GM04503 (cell line): ENCODE data around the gene ZBTB37.
"Not testable (repeated sequence)": the region's sequence is repeated elsewhere in the genome, so short reads cannot be mapped to it uniquely, and the experiment has no call there.

Experiments
- DNase-seq: peaks from one replicate; pipeline ENCODE4 v3.0.0-alpha.2; 2012; ENCODE audit warnings: low read depth

ZBTB37 gene

DNA sequence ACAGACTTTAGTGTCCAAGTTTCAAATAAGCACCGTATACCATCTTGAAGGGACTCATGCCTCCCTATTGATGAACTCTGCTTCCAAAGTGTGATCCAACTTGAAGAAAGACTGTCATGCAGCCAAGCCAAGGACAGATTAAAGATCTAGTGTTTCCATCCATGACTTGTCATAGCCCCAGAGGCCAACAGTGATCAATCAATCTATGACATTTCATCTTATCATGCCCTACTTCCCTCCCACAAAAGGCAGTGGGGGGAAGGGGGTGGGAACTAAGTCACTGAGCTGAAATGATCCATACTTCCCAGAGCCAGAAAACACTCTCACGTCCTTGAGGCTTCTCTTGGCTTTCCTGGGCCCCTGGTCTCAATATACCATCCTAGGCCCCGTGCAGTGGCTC, 44.9 kb downstream of the ZBTB37 start:
- no peak for DNase-seq

DNA sequence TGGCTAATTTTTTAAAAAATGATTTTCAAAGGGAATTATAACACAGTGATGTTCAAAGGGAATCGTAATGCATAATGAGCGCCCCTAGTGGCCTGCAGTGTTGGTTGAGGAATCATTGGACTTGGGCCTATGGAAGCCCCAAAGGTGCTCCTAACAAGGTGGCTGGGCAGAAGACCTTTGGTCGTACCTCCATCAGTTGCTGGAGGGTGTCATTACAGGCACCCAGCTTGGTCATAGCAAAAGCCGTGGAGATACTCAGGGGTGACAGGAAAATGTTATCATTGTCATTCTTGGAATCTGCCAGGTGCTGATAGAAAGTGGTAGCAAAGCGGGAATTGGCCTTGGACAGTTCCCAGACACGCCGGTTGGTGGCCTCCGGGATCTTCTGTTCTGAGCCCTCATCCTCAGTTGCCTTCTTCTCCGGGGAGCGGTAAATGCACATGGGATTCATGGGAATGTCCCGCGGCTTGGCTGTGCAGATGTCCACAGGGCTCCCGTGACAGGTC, 46.2 kb downstream of the ZBTB37 start:
- no peak for DNase-seq

DNA sequence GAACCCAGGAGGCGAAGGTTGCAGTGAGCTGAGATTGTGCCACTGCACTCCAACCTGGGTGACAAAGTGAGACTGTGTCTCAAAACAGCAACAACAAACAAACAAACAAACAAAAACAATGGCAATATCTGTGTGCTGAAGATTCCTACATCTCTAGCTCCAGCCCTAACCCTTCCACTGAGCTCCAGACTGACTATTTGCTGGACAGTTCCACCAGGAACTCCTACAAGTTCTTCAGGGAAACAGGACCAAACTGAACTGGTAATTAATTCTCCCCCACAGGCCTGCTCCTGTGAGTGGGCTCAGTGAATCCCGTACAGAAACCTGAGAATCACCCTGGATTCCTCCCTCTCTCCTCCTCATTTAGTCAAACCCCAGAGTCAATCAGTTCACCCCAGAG, 47.4 kb downstream of the ZBTB37 start:
- no peak for DNase-seq

DNA sequence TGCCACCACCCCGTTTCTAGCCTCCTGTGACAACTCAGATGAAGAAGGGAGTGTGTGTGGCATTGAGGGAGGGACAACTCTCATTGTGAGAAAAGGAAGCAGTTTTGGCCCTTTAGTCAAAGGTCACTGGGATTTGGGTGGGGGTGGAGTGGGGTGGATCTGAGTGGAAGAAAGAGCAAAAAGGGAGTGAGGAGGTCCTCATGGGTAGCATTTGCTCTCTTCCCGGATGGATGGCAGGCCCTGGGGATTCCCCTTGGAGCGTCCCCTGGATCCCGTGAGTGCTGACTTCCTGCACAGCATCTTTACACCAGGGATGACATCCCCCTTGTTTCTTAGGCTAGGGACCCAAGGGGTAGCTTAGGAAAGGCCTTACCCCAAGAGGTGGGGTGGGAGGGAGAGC, 48.5 kb downstream of the ZBTB37 start:
- no peak for DNase-seq

DNA sequence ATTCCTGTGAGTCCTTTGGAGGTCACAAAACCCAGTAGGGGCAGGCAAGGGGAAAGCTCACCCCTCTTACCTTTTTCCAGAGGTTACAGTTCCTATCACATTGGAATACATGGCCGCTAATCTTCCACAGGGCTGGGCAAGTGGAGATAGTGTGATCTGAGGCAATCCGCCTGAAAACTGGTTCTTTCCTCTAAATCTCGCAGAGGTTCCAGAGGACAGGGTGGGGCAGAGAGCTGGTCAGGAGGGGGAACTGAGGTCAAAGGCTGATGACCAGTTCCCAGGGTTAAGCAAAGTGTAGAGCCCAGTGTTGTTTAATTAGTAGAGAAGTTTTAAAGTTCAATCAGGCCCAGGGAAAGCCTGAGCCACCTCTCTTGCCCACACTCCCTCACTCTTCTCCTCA, 49.0 kb downstream of the ZBTB37 start, which contains the start of gene SERPINC1:
TSS of gene SERPINC1 (minus strand) at position 179 of the 400 bp plus-strand sequence. CDS start at position 111, 68 bp downstream.
- DNase-seq: no peak

DNA sequence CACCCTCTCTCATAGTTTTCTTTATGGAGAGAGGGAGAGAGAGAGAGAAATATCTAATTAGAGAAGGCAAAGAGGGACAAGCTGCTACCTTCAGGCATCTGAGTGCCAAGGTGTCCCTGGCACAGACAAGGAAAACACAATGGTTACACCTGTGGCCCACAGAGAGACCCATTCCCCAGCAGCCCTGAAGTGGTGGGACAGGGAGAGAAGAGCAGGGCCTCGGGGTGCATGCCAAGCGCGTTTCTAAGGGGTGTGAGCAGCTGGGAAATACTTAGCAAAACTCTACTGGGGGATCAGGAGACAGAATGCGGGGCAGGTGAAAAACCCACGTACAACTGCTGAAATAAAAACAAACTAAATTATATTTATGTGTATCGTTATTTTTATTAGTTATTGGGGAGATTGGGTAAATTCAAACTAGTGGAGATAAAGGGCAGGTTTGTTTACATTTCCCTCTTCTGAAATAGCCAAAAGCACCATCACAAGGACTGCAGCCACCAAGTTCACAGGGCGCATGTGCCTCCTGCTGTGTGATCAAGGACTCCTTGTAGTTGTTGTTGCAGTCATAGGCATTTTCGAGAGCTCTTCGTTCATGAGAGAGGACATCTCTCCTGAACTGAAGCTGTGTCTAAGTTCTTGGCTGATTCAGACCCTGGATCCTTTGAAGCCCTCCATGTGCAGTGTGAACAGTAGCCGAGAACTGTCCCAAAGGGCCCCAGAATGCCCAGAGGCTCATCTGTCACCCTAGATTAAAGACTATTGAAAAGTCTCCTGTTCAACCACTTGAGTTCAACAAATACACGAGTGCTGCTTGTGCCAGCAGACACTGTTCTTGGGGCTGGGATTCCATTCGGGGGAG, 49.7 kb downstream of the ZBTB37 start:
- DNase-seq: no peak

DNA sequence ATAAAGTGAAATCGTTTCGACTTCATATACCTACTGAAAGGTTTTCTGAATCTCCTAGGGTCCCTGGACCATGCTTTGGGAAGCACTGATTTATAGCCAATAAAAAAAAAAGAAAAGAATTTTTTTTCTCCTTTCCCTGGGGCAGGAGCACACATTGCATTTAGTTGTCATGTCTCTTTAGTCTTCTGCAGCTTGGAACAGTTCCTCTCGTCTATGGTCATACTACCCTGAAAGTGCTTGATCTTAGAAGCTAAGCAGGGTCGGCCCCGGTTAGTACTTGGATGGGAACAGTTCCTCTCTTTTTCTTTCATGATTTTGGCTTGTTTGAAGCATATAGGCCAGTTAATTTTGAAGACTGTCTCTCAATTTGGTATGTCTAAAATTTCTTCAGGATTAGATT, 52.7 kb downstream of the ZBTB37 start:
- DNase-seq: no peak

DNA sequence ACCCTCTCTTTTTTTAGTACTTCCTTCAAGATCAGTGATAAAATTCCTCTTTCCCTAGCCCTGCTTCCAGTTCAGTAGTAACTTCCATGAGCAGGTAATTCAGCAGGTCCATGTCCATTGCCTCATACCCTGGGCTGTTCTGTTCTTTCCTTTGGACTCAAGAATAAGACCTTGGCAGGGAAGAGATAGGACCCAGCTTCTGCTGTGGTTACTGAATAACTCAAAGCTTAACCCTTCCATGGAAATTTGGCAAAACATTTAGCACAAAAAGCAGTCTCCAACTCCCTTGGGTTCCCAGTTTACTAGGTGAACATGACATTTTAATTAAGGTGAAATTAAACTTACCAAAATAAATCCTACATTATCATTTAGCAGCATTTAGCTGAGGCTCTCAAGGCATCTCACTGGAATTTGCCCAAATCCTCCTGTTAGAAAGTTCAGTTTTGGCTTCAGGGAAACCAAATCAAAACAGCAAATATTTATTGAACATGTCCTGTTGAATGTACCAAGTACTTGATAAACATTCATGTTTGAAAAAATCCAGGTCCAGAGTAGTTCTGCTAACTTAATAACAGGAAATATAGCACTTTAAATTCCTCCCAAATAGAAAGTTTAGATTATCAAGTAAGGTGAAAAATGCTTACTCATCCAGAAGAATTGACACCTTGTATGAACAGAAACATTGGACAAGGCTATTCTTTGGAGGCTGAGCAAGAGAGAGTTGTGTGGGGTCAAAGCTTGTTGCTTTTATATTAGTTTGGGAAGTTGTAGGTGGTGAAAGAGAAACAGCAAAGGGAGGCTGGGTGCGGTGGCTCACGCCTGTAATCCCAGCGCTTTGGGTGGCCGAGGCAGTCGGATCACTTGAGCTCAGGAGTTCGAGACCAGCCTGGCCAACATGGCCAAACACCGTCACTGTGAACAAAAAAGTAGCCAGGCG, 57.4 kb downstream of the ZBTB37 start:
- DNase-seq: no peak

DNA sequence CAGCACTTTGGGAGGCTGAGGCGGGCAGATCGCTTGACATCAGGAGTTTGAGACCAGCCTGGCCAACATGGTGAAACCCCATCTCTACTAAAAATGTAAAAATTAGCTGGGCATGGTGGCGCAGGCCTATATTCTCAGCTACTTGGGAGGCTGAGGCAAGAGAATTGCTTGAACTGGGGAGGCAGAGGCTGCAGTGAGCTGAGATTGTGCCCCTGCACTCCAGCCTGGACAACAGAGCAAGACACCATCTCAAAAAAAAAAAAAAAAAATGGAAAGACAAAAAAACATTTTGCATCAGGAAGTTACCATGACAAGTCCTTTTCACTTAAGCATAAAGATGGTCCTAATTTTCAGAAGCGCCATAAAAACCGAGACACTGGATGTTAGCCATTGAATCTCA, 62.4 kb downstream of the ZBTB37 start:
- DNase-seq: not testable (repeated sequence)

DNA sequence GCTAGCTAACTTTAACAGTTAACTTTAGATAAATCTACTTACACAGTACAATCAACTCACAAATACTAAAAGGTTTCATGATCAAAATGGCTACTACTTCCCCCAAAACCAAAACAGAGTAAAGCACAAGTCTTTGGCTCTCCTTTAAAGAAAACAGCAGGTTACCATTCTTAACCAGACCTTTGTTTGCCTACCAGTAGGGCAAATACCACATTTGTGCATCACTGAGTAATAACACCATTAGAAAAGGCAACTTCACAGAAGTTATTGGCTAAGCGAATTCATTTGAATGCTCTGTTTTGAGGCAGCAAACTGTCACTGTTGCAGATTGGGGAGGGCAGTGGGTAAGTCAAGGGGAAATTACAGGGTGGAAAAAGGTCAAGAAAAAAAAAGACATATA, 66.3 kb downstream of the ZBTB37 start:
- no peak for DNase-seq

DNA sequence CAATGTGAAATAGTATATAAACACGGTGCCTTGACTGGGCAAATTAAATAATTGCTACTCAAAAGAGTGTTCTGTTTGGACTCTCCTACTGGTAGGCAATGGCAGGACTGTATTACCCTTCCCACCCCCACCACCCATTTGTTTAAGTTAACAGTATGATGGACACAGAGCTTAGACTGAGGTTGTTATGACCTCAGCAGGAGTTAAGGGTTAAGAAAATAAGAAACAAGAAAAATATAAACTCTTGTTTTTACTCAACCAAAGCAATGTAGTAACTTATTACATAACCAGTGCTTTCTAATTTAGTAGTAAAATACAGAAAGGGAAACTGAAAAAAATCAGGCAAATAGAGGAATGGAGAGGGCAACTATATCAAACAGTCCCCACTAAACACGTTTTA, 68.9 kb downstream of the ZBTB37 start:
- no peak for DNase-seq

DNA sequence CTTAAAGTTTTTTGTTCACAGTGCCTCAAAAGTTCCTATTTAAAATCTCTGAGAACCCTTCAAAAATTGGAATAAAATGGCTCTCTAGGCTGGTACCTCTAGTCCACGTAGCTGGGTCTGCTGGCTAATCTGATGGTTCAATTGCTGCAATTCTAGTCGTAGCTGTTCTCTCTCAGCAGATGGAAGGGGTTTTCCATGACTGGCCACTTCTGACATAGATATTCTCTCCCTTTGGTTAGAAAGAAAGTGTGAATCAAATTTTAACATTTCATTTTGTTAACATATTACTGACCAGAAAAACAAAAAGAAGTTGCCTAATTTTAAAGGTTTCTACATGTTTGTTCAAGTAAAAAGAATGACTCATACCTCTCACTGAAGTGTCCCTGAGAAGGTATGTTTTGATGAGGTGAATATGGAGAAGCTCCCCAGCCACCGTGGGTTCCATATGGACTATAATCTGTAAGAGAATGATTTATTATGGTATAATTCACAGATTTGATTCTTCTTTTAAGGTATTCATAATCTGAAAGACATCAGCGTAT, 78.3 kb downstream of the ZBTB37 start:
- DNase-seq: no peak

DNA sequence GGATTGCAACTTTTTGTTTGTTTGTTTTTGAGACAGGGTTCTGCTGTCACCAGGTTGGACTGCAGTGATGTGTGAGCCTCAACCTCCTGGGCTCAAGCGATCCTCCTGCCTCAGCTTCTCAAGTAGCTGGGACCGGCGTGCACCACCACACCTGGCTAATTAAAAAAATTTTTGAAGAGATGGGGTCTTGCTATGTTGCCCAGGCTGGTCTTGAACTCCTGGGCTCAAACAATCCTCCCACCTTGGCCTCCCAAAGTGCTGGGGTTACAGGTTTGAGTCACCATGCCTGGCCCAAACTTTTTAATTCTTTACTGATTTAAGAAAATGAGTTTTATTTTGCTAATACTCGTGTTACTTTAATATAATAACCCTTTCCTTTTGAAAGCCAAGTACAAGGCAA, 80.4 kb downstream of the ZBTB37 start:
- DNase-seq: no peak
